Choroid plexus epithelial cell (primary cell): Measurements from ENCODE around the gene TBATA.

Experiments
- DNase-seq: peaks from one replicate; pipeline ENCODE4 v3.0.0-alpha.2; 2010; ENCODE audit warnings: low read depth
- H3K4me3 ChIP-seq: 2 replicates; pipeline ENCODE4 v1.5.1; 2011; ENCODE audit warnings: low read depth, mild to moderate bottlenecking, control low read depth, low read length, moderate library complexity
- CTCF ChIP-seq: conservative IDR thresholded peaks from 2 replicates; pipeline ENCODE4 v1.5.1; 2011; ENCODE audit warnings: low read depth, mild to moderate bottlenecking, control low read depth, inconsistent platforms, low read length, moderate library complexity

Gene TBATA

GRCh38 chr10:70779511-70780369 is 5.4 kb downstream of the TBATA start:
- H3K4me3 ChIP-seq: no peak overlapping the region
- TF ChIP-seq CTCF: no peak
- no peak for DNase-seq

- no peak for TF ChIP-seq CTCF
- no peak for DNase-seq
Measured at GRCh38 chr10:70779088-70779487, 6.1 kb downstream of the TBATA start.

GRCh38 chr10:70778267-70778924 is 6.8 kb downstream of the TBATA start:
- DNase-seq: no peak
- TF ChIP-seq CTCF: no peak
- H3K4me3 ChIP-seq: no peak overlapping the region

More at GRCh38 chr10:70779088-70779487, 6.1 kb downstream of the TBATA start:
- no peak overlapping the region for H3K4me3 ChIP-seq

- TF ChIP-seq CTCF: no peak
- H3K4me3 ChIP-seq: no peak overlapping the region
- DNase-seq: no peak
Measured at GRCh38 chr10:70777063-70777875, 7.9 kb downstream of the TBATA start.

- TF ChIP-seq CTCF: no peak
- H3K4me3 ChIP-seq: no peak overlapping the region
- DNase-seq: no peak
Measured at GRCh38 chr10:70776455-70777005, 8.6 kb downstream of the TBATA start.

GRCh38 chr10:70775679-70776454 is 9.3 kb downstream of the TBATA start:
- H3K4me3 ChIP-seq: no peak overlapping the region
- TF ChIP-seq CTCF: no peak
- DNase-seq: no peak
